ENCODE results near the gene HPGDS. TPM values are rescaled to one million over a fixed set of nuclear protein-coding genes. Genes with fewer than 3 reads are reported as not detected.
"Not testable (repeated sequence)": the region's sequence is repeated elsewhere in the genome, so short reads cannot be mapped to it uniquely, and the experiment has no call there.

The HPGDS gene
- total RNA-seq (2014; rRNA removed; shearing (Covaris generic)) (not detected in 2 replicates), polyA plus RNA-seq (2016; fragmentation: Nextera tagmentation; extraction: Ambion mirVana) (not detected in 2 replicates)

DNA sequence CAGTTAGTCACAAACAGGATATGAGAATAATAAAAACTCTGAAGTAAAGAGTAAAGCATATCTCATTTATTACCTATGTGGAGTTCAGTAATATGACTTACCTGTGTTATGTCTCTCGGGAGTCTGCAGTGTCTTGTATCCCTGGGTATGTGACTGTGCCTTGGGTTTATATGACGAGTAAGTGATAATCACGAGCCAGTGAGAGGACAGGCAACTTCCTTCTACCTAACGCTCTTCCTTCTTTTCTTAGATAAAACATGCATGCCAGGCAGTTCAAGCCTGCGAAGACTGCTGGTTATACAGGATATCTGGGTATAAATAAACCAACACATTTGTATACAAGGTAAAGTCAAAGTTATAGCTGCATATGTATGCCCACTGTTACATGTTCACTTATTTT lies at the start of gene HPGDS:
Gene HPGDS, minus strand, starts transcription at position 143 of the 400 bp plus-strand sequence. CDS start 8,207 bp downstream, outside the sequence.
- Histone ChIP-seq H3K79me2 (ENCODE audit: insufficient read depth) (no peaks in the 10 kb centered on the region), H3K4me3 (no peak within 1 kb of the TSS), H3K27me3 (replicated peaks; ENCODE audit: insufficient read depth) (no peaks in the 10 kb centered on the region), H2AFZ (no peak within 1 kb of the TSS), H3F3A (ENCODE audit: insufficient read depth) (no peaks in the 10 kb centered on the region), H3K4me2 (ENCODE audit: unreplicated experiment) (no peak within 1 kb of the TSS), H3K9ac (no peak within 1 kb of the TSS), H3K9me2 (ENCODE audit: insufficient read depth) (no peaks in the 10 kb centered on the region), H3K9me3 (ENCODE audit: low read depth) (no peaks in the 10 kb centered on the region), H3K4me1 (ENCODE audit: insufficient read depth) (no peaks in the 10 kb centered on the region), H3K36me3 (ENCODE audit: low read depth) (no peaks in the 10 kb centered on the region), H3K27ac (no peak within 1 kb of the TSS), H4K20me1 (ENCODE audit: insufficient read depth) (no peaks in the 10 kb centered on the region)
- DNase-seq, result no peak
- in situ Hi-C loops (cut with MboI), result no loop called here
- TF ChIP-seq EZH2 (IDR thresholded peaks at IDR 0.05; ENCODE audit: insufficient read depth, poor library complexity, severe bottlenecking), result no peak
- TF ChIP-seq EZH2phosphoT487 (IDR thresholded peaks at IDR 0.05; ENCODE audit: insufficient read depth, low read depth), result no peak
- 91% methylated on average over 5 of the region's 5 CpGs for WGBS, 2 experiments (ENCODE audit: low coverage in 1 of 2, low lambda C conversion rate in 2 of 2, missing lambda C conversion rate in 2 of 2)

DNA sequence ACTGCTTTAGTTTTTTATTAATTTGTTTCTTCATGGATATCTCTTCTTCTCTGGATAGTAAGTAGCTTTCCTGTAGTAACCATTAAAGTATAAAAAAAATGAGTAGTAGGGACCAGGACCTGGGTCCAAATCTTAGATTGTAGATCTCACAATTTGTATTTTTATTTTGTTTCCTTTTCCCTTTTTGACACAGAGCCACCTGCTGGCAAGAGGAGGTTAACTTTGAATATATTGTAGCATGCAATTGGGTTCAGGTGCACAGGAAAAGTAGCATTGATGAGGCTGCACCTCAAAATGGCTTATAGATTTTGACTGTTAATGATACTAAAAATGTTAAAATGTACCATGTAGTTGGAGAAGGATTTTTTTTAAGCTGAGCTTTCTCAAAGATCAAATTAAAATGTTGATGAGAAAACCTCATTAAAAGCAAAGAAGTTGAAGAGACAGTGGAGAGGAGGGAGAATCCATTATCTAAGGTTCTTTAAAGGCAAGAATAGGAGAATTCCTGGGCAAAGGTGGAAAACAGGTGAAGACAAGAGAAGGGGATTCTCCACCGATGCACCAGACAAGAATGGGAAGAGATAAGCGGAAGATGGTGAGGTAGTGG lies 48.3 kb upstream of the HPGDS start:
- H3K27me3 ChIP-seq (replicated peaks; ENCODE audit: insufficient read depth), result peaks cover 18% of the 10 kb centered on the region; the same call in 1 of the 2 replicates
- no peaks in the 10 kb centered on the region for H3F3A ChIP-seq (ENCODE audit: insufficient read depth)
- no peak overlapping the region for H3K4me3 ChIP-seq
- no peaks in the 10 kb centered on the region for H3K36me3 ChIP-seq (ENCODE audit: low read depth)
- no peaks in the 10 kb centered on the region for H3K79me2 ChIP-seq (ENCODE audit: insufficient read depth)
- 89 to 91% methylated on average over 2 of the region's 2 CpGs for WGBS, 2 experiments (ENCODE audit: low coverage in 1 of 2, low lambda C conversion rate in 2 of 2, missing lambda C conversion rate in 2 of 2)
- H3K4me2 ChIP-seq (ENCODE audit: unreplicated experiment), result no peak overlapping the region
- DNase-seq, result peak; percentile 46
- no peak overlapping the region for H2AFZ ChIP-seq
- H3K27ac ChIP-seq, result no peak overlapping the region
- no peaks in the 10 kb centered on the region for H3K4me1 ChIP-seq (ENCODE audit: insufficient read depth)
- no peak overlapping the region for H3K9ac ChIP-seq
- no peaks in the 10 kb centered on the region for H3K9me2 ChIP-seq (ENCODE audit: insufficient read depth)
- H3K9me3 ChIP-seq (ENCODE audit: low read depth), result no peaks in the 10 kb centered on the region
- H4K20me1 ChIP-seq (ENCODE audit: insufficient read depth), result no peaks in the 10 kb centered on the region
- in situ Hi-C loops (cut with MboI), result loop anchor here (25.0 kb wide), 1 partner anchor 579 kb away; no protein-coding TSS in a partner anchor
- TF ChIP-seq EZH2phosphoT487 (IDR thresholded peaks at IDR 0.05; ENCODE audit: insufficient read depth, low read depth) (no peak), EZH2 (IDR thresholded peaks at IDR 0.05; ENCODE audit: insufficient read depth, poor library complexity, severe bottlenecking) (no peak)

DNA sequence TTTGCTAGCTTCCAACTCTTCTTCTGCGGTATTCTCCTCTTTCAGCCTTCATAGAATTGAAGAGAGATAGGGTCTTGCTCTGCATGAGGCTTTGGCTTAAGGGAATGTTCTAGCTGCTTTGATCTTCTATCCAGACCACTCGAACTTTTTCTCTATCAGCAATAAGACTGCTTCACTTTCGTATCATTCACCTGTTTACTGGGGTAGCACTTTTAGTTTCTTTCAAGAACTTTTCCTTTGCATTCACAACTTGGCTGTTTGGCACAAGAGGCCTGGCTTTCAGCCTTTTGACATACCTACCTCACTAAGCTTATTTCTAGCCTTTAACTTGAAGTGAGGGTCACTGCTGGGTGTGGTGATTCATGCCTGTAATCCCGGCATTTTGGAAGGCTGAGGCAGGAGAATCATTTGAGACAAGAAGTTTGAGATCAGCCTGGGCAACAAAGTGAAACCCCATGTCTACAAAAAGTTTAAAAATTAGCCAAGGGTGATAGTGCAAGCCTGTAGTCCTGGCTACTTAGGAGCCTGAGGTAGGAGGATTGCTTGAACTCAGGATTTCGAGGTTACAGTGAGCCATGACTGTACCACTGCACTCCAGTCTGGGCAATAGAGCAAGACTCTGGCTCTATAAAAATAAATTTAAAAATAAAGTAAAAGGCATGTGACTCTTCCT lies 47.1 kb upstream of the HPGDS start:
- Histone ChIP-seq H3F3A (ENCODE audit: insufficient read depth) (no peaks in the 10 kb centered on the region), H3K27ac (no peak overlapping the region), H3K4me3 (no peak overlapping the region), H2AFZ (no peak overlapping the region), H3K79me2 (ENCODE audit: insufficient read depth) (no peaks in the 10 kb centered on the region), H3K9me2 (ENCODE audit: insufficient read depth) (no peaks in the 10 kb centered on the region), H3K27me3 (replicated peaks; ENCODE audit: insufficient read depth) (peaks cover 18% of the 10 kb centered on the region; the same call in 1 of the 2 replicates), H3K9me3 (ENCODE audit: low read depth) (no peaks in the 10 kb centered on the region), H4K20me1 (ENCODE audit: insufficient read depth) (no peaks in the 10 kb centered on the region), H3K36me3 (ENCODE audit: low read depth) (no peaks in the 10 kb centered on the region), H3K4me1 (ENCODE audit: insufficient read depth) (no peaks in the 10 kb centered on the region), H3K9ac (no peak overlapping the region), H3K4me2 (ENCODE audit: unreplicated experiment) (no peak overlapping the region)
- no peak for TF ChIP-seq EZH2 (IDR thresholded peaks at IDR 0.05; ENCODE audit: insufficient read depth, poor library complexity, severe bottlenecking)
- no peak for TF ChIP-seq EZH2phosphoT487 (IDR thresholded peaks at IDR 0.05; ENCODE audit: insufficient read depth, low read depth)
- 58 to 71% methylated on average over 5 of the region's 5 CpGs for WGBS, 2 experiments (ENCODE audit: low coverage in 1 of 2, low lambda C conversion rate in 2 of 2, missing lambda C conversion rate in 2 of 2)
- no peak for DNase-seq
- in situ Hi-C loops (cut with MboI), result loop anchor here (25.0 kb wide), 1 partner anchor 577 kb away; no protein-coding TSS in a partner anchor

DNA sequence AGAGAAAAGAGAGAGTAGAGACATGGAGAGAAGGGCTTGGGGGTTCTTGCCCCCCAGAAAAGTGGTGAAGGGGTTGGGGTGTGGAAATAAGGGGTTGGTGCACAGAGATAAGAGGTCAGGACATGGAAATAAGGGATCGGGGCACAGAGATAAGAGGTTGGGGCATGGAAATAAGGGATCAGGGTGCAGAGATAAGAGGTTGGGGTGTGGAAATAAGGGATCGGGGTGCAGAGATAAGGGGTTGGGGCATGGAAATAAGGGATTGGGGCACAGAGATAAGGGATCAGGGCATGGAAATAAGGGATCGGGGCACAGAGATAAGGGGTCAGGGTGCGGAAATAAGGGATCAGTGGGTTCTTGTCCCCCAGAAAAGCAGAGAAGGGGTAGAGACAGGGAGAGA lies 45.3 kb upstream of the HPGDS start:
- not testable (repeated sequence) for H3K36me3 ChIP-seq (ENCODE audit: low read depth); H2AFZ ChIP-seq; H4K20me1 ChIP-seq (ENCODE audit: insufficient read depth); H3K4me1 ChIP-seq (ENCODE audit: insufficient read depth); H3K4me3 ChIP-seq; DNase-seq; H3F3A ChIP-seq (ENCODE audit: insufficient read depth); H3K79me2 ChIP-seq (ENCODE audit: insufficient read depth); H3K9ac ChIP-seq; H3K9me2 ChIP-seq (ENCODE audit: insufficient read depth); H3K9me3 ChIP-seq (ENCODE audit: low read depth); H3K4me2 ChIP-seq (ENCODE audit: unreplicated experiment); H3K27ac ChIP-seq
- in situ Hi-C loops (cut with MboI), result loop anchor here (25.0 kb wide), 1 partner anchor 576 kb away; no protein-coding TSS in a partner anchor
- 47 to 55% methylated on average over 4 of the region's 4 CpGs for WGBS, 2 experiments (ENCODE audit: low coverage in 1 of 2, low lambda C conversion rate in 2 of 2, missing lambda C conversion rate in 2 of 2)
- H3K27me3 ChIP-seq (replicated peaks; ENCODE audit: insufficient read depth), result peaks cover 18% of the 10 kb centered on the region; the same call in 1 of the 2 replicates

DNA sequence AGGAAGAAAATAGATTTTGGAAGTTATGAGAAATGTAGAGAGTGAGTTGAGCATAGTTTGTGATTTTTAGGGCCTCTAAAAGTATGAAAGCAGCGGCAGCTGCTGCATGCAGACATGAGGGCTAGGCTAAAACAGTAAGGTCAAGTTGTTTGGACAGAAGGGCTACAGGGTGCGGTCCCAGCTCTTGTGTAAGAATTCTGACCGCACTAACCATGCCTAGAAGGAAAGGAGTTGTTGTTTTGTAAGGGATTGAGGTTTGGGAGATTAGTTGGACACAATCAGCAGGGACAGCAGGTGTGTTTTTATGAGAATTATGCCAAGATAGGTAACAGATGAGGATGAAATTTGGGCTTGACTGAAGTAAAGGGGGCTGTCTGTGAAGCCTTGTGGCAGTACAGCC lies 42.8 kb upstream of the HPGDS start:
- H3K36me3 ChIP-seq (ENCODE audit: low read depth); H4K20me1 ChIP-seq (ENCODE audit: insufficient read depth); H3K4me2 ChIP-seq (ENCODE audit: unreplicated experiment); H3K79me2 ChIP-seq (ENCODE audit: insufficient read depth); H3K4me3 ChIP-seq; H3K9me2 ChIP-seq (ENCODE audit: insufficient read depth); H3K4me1 ChIP-seq (ENCODE audit: insufficient read depth); DNase-seq; H2AFZ ChIP-seq; H3F3A ChIP-seq (ENCODE audit: insufficient read depth); H3K9ac ChIP-seq; H3K27ac ChIP-seq; H3K9me3 ChIP-seq (ENCODE audit: low read depth): not testable (repeated sequence)
- WGBS, 2 experiments (ENCODE audit: low coverage in 1 of 2, low lambda C conversion rate in 2 of 2, missing lambda C conversion rate in 2 of 2), result 43 to 45% methylated on average over 3 of the region's 3 CpGs
- in situ Hi-C loops (cut with MboI), result loop anchor here (25.0 kb wide), 1 partner anchor 573 kb away; no protein-coding TSS in a partner anchor
- H3K27me3 ChIP-seq (replicated peaks; ENCODE audit: insufficient read depth), result peaks cover 12% of the 10 kb centered on the region; the same call in 1 of the 2 replicates

DNA sequence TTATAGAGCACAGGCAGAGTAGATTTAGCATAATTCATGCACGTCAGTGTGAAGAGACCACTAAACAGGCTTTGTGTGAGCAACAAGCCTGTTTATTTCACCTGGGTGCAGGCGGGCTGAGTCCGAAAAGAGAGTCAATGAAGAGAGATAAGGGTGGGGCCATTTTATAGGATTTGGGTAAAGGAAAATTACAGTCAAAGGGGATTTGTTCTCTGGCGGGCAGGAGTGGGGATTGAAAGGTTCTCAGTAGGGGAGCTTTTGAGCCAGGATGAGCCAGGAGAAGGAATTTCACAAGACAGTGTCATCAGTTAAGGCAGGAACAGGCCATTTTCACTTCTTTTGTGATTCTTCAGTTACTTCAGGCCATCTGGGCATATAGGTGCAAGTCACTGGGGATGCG lies 40.3 kb upstream of the HPGDS start:
- H4K20me1 ChIP-seq (ENCODE audit: insufficient read depth); H3K4me1 ChIP-seq (ENCODE audit: insufficient read depth); H3K79me2 ChIP-seq (ENCODE audit: insufficient read depth); H3K27ac ChIP-seq; H3K9ac ChIP-seq; H3K9me2 ChIP-seq (ENCODE audit: insufficient read depth); H3K27me3 ChIP-seq (replicated peaks; ENCODE audit: insufficient read depth); H2AFZ ChIP-seq; H3K4me3 ChIP-seq; H3K4me2 ChIP-seq (ENCODE audit: unreplicated experiment); H3F3A ChIP-seq (ENCODE audit: insufficient read depth); H3K36me3 ChIP-seq (ENCODE audit: low read depth); H3K9me3 ChIP-seq (ENCODE audit: low read depth); DNase-seq: not testable (repeated sequence)
- in situ Hi-C loops (cut with MboI), result loop anchor here (25.0 kb wide), 1 partner anchor 571 kb away; no protein-coding TSS in a partner anchor
- WGBS, 2 experiments (ENCODE audit: low coverage in 1 of 2, low lambda C conversion rate in 2 of 2, missing lambda C conversion rate in 2 of 2), result 70 to 71% methylated on average over 5 of the region's 5 CpGs

Measured in GM23248 (cell line).